NCI-H2029 treated with DMSO at 0.1 percent for 48 hours (cell line): ENCODE results near the gene GPX1.

Experiments used
- DNase-seq: peaks from one replicate; lab custom pipeline; 2025; lab: John Stamatoyannopoulos, UW

GPX1 gene

DNA sequence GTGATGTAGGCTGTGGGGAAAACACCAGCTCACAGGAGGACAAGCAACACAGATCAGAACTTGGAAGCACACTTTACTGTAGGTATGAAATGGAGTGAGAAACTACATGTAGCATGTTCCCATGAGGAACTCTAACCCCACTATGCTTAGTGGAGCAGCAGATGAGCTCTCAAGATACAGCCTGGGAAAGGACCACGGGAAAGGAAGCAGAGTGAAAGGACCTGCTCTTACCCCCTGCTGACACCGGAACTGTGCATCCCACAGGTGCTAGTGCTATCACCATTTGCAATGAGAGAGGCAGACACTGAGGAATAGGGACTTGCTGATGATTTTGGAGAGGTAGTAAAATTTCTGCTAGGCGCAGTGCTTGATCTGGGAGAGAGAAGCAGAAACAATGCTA, 46.9 kb downstream of the GPX1 start:
- DNase-seq: no peak

DNA sequence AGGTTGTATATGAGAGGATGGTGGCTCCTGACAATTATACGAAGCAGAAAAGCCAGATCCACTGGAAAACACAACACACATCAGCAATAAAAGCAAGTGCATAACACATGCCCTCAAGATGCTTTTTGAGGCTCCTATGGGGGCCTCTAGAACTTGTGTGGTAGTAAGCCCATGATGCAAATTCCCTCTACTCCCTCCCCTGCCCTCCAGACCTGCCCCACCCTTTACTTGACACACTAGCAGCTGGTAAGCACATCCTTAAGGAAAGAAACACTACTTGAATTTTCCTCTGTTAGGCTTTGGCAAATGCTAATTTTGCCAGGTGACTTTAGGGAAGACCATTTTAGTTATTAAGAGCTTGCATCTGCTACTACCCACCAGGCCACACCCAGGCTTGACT, 47.5 kb downstream of the GPX1 start:
- DNase-seq: no peak
